Spleen (tissue), 7 donors: ENCODE data around the gene EXOC3.

Experiments
- CTCF ChIP-seq, 11 experiments: fragments of 200-600 bp in 7 of 11; fragments of 450-650 bp in 4 of 11; sonication (generic) in 4 of 11; IDR thresholded peaks in 8 of 11; conservative IDR thresholded peaks in 3 of 11; 1 replicate in 7 of 11; 2 replicates in 4 of 11; pipeline versions ENCODE4 v1.4.0 to v1.8.0; 2016 to 2021; ENCODE audit warnings: antibody characterized with exemption in 11 of 11, inconsistent platforms in 4 of 11, mild to moderate bottlenecking in 1 of 11
- POLR2AphosphoS5 ChIP-seq, 3 donors: sonication (generic); formaldehyde crosslinking; IDR thresholded peaks; one replicate each; pipeline ENCODE4 v1.5.1; 2017; ENCODE audit warnings: antibody characterized with exemption in 3 of 3
- donor health status: DM: no; HTN: no; CAD: no; lungs with moderate emphysema.
- donor health status: DM: no; HTN: no; CAD: no.
- donor health status: DM: no; HTN: no; CAD: no.

DNA sequence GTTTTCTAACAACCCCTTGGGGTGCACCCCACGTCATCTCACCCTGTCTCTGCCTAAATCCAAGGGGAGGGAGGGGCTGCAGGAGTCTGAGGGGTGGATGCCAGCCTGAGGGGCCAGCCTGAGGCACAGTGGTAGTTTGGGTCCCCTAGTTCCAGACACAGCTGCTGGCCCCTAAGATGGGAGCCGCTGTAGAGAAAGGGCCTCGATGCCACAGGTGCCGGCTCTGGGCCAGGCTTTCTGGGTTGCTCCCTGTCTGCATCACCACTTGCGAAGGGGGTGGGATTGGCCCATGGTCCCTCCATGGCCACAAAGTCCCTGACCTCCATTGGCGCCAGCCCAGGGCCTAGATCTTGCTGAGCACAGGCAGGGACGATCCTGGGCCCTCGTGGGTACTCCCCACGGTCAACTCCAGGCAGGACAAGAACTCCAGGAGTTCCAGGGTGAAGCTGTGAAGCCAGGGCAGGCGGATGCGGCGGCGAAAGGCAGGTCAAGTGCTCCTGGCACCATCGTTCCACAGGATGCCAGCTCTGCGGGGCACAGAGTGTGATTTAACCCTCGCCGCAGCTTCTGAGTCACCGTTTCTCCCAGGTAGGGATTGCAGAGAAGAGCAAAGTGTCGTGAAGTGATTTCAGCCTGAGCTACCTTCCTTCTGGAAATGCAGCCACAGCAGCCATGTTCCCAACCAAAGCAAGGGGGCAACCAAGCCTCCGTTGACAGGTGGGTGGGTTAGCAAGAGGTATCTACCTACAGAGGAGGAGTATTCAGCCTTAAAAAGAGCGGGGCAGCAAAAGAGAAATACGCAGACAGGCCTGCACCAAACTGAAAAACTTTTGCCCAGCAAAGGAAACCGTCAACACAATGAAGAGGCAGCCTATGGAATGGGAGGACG, 41.6 kb upstream of the EXOC3 start:
- TF ChIP-seq CTCF (IDR thresholded peaks at IDR 0.05 in 8 of 11, conservative IDR thresholded peaks at IDR 0.05 in 3 of 11), result no peak
- peak in 2 of 3 donors; percentile 62 to 63 for TF ChIP-seq POLR2AphosphoS5 (IDR thresholded peaks at IDR 0.05)
